ENCODE results near the gene MFSD12. TPM values are rescaled to one million over a fixed set of nuclear protein-coding genes. Genes with fewer than 3 reads are reported as not detected.

Gene MFSD12
- 130 and 147 TPM in 2 replicates for total RNA-seq

GRCh38 chr19:3557461-3558248 is at the start of gene MFSD12:
TSS of gene MFSD12 (minus strand) at chr19:3557586. CDS start at chr19:3557403, 183 bp downstream.

GRCh38 chr19:3606690-3607289 is 49.4 kb upstream of the MFSD12 start, which contains the start of gene TBXA2R:
TSS of gene TBXA2R (minus strand) at chr19:3606875. CDS start at chr19:3600634, 6,241 bp downstream.

GRCh38 chr19:3585301-3586126 is 28.1 kb upstream of the MFSD12 start, which contains the start of gene GIPC3:
TSS of gene GIPC3 (plus strand) at chr19:3585478. CDS start at chr19:3585598, 120 bp downstream.

GRCh38 chr19:3572855-3573161 is 15.4 kb upstream of the MFSD12 start, which contains the start of gene HMG20B:
TSS of gene HMG20B (plus strand) at chr19:3572944. CDS start at chr19:3573310, 366 bp downstream.

GRCh38 chr19:3538965-3539755 is 18.2 kb downstream of the MFSD12 start, which contains the start of gene TEKTIP1:
TSS of gene TEKTIP1 (plus strand) at chr19:3539174. CDS start at chr19:3539178, 4 bp downstream.

GRCh38 chr19:3505598-3506383 is 51.6 kb downstream of the MFSD12 start, which contains the start of gene FZR1:
TSS of gene FZR1 (plus strand) at chr19:3506311. CDS start at chr19:3522990, 16,679 bp downstream.

GRCh38 chr19:3500429-3501101 is 56.8 kb downstream of the MFSD12 start, which contains the start of gene DOHH:
TSS of gene DOHH (minus strand) at chr19:3500674. CDS start at chr19:3496814, 3,860 bp downstream.

Other genes starting within 250 kb of the MFSD12 start
- gene NFIC, start 191.0 kb downstream of the MFSD12 start, total RNA-seq = 21.7 and 31.8 TPM in 2 replicates
- gene SMIM24, start 77.1 kb downstream of the MFSD12 start, total RNA-seq = not detected in 2 replicates
- not detected in 2 replicates for gene SMIM44, start 74.1 kb downstream of the MFSD12 start, total RNA-seq
- 7.6 and 22.4 TPM in 2 replicates for gene DOHH, start 56.9 kb downstream of the MFSD12 start, total RNA-seq
- gene FZR1, start 51.3 kb downstream of the MFSD12 start, total RNA-seq = 27.9 and 42.0 TPM in 2 replicates
- not detected in 2 replicates for gene TEKTIP1, start 18.4 kb downstream of the MFSD12 start, total RNA-seq
- gene HMG20B, start 15.4 kb upstream of the MFSD12 start, total RNA-seq = 72.5 and 74.7 TPM in 2 replicates
- under 0.01 TPM in 1 of 2 replicates, not detected in the other for gene GIPC3, start 27.9 kb upstream of the MFSD12 start, total RNA-seq
- 1.4 and 2.1 TPM in 2 replicates for gene TBXA2R, start 49.3 kb upstream of the MFSD12 start, total RNA-seq
- 16.3 and 33.5 TPM in 2 replicates for gene CACTIN, start 69.2 kb upstream of the MFSD12 start, total RNA-seq
- 17.2 and 19.2 TPM in 2 replicates for gene PIP5K1C, start 142.9 kb upstream of the MFSD12 start, total RNA-seq
- gene TJP3, start 150.8 kb upstream of the MFSD12 start, total RNA-seq = not detected in 2 replicates
- 21.9 and 25.7 TPM in 2 replicates for gene APBA3, start 204.1 kb upstream of the MFSD12 start, total RNA-seq
- 34.4 and 49.7 TPM in 2 replicates for gene MRPL54, start 205.1 kb upstream of the MFSD12 start, total RNA-seq
- gene RAX2, start 214.6 kb upstream of the MFSD12 start, total RNA-seq = not detected in 2 replicates
- gene MATK, start 228.8 kb upstream of the MFSD12 start, total RNA-seq = under 0.01 TPM in 1 of 2 replicates, not detected in the other